Measurements from ENCODE around the gene GPM6B. TPM values are rescaled to one million over a fixed set of nuclear protein-coding genes. Genes with fewer than 3 reads are reported as not detected.
A peak's percentile ranks its signal among the peaks of the same experiment; 100 is the strongest.

GPM6B gene
- total RNA-seq, 1 donor from 2014 or later = 3.6 TPM

DNA sequence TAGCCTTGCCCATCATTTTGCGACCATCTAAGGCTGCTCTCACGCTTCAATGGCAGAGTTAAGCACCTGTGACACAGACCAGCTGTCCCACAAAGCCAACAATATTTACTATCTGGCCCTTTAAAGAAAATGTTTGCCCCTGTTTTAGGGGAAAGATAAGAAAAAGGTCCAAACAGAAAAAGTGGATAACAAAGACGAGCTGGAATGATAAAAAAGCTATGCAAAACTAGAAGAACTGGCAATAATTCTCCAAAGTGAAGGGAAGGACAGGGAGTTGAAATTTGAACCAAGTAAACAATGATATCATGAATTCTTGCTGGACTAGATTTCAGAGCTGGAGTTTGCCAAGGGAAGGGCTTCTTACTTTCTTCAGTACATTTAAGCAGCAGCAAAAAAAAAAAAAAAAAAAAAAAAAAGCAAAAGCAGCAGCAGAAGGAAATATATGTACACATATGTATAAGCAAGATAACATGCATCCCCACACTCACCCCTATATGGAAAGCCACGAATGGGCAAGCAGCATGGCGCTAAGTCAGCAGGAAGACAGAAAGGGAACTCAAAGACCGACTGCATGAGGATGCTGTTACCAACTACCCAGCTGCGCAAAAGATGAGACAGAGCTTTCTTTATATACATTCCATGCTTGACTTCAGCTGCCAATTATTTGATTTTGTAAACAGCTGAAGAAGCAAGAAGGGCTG lies 94.9 kb downstream of the GPM6B start:
- no peak for ATAC-seq

DNA sequence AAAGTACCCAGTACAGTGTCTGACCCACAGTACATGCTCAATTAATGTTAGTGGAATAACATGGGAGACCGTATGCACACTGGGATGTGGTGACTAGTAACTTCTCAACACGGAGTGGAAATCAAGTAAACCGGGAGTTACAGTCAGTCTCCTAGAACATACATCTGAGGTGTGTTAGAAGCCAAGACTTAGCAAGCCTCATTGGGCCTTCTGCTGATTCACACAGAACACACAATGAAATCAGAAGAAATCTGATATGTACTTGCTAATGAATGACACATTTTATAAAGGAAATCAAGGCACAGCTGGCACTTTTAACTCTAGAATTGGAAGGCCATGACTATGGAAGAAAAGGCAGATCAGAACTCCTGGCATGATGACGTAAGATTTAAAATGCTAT lies 95.5 kb downstream of the GPM6B start:
- peak; percentile 15 for ATAC-seq

Other genes with a start within 250 kb of the GPM6B start
- gene EGFL6, start 247.5 kb downstream of the GPM6B start, total RNA-seq = 4.4 TPM
- 2.0 TPM for gene TCEANC, start 164.0 kb downstream of the GPM6B start, total RNA-seq
- 21.3 TPM for gene RAB9A, start 128.0 kb downstream of the GPM6B start, total RNA-seq
- gene TRAPPC2, start 82.5 kb downstream of the GPM6B start, total RNA-seq = 15.0 TPM
- 22.4 TPM for gene OFD1, start 82.3 kb downstream of the GPM6B start, total RNA-seq
- 17.4 TPM for gene GEMIN8, start 212.8 kb upstream of the GPM6B start, total RNA-seq